HG02763 (cell line): ENCODE results near the gene NFATC2.

Experiments
- ATAC-seq: cut with Tn5 transposase; IDR thresholded peaks from one replicate; pipeline ENCODE4 v1.9.1; 2021; ENCODE audit warnings: mild to moderate bottlenecking, moderate library complexity; ENCODE audit not compliant: unreplicated experiment

NFATC2 gene

GRCh38 chr20:51342510-51343236 lies 199.8 kb downstream of the NFATC2 start:
- ATAC-seq: no peak

GRCh38 chr20:51341581-51341980 lies 200.9 kb downstream of the NFATC2 start:
- no peak for ATAC-seq

GRCh38 chr20:51340451-51340840 lies 202.1 kb downstream of the NFATC2 start:
- no peak for ATAC-seq

- no peak for ATAC-seq
Observed at GRCh38 chr20:51339721-51340450, 202.6 kb downstream of the NFATC2 start.

- ATAC-seq: no peak
Observed at GRCh38 chr20:51338692-51339440, 203.7 kb downstream of the NFATC2 start.

GRCh38 chr20:51337126-51337805 lies 205.3 kb downstream of the NFATC2 start:
- ATAC-seq: no peak
